ENCODE results near the gene PAX2.

DNA sequence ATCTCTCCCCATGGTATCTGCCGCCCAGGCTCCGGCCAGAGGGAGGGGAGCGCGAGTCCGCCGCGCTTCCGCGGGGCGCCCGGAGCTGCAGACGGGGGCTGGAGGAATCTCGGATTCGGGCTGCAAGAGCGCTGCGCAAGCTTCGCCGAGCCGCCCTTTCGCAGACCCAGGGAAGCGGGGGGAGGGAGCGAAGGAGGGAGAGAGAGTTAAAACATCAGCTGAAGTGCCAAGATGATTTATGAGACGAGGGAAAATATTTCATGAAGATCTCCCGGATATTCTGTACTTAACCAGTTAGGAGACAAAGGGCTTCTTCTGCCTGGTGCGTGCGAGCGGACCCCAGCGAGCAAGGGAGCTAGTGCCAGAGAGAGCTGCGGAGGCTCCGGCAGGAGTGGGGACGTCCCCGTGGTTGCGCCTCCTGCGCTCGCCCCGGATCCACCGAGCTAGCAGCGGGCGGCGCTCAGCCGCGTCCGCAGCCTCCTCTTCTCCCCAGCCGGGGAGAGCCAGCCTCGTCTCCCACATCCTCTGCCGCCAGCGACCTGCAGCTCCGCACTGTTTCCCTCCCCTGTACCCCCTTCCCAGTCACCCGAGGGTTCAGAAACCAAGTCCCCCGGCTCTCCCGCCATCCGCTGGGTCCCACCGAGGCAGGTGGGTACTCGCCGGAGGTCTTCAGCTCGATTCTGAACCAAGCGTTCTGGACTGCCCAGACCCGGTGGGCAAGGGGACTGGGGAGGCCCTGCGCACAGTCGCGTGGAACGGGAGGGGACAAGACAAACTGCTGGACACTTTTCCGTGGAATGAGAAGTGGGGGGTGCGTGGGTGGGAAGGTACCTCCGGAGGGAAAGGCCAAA, 1.0 kb upstream of the PAX2 start:
- TF ChIP-seq, protein P1, sequence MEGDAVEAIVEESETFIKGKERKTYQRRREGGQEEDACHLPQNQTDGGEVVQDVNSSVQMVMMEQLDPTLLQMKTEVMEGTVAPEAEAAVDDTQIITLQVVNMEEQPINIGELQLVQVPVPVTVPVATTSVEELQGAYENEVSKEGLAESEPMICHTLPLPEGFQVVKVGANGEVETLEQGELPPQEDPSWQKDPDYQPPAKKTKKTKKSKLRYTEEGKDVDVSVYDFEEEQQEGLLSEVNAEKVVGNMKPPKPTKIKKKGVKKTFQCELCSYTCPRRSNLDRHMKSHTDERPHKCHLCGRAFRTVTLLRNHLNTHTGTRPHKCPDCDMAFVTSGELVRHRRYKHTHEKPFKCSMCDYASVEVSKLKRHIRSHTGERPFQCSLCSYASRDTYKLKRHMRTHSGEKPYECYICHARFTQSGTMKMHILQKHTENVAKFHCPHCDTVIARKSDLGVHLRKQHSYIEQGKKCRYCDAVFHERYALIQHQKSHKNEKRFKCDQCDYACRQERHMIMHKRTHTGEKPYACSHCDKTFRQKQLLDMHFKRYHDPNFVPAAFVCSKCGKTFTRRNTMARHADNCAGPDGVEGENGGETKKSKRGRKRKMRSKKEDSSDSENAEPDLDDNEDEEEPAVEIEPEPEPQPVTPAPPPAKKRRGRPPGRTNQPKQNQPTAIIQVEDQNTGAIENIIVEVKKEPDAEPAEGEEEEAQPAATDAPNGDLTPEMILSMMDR (IDR thresholded peaks at IDR 0.05): no peak
- TF ChIP-seq POLR2A (IDR thresholded peaks at IDR 0.05; ENCODE audit: low read depth): no peak
- TF ChIP-seq POLR2AphosphoS5 (IDR thresholded peaks at IDR 0.05): no peak
- TF ChIP-seq EP300 (IDR thresholded peaks at IDR 0.05): no peak
